Choroid plexus epithelial cell (primary cell): ENCODE data around the gene MAMLD1.

Source experiments
- DNase-seq: peaks from one replicate; pipeline ENCODE4 v3.0.0-alpha.2; 2010; ENCODE audit warnings: low read depth
- H3K4me3 ChIP-seq: 2 replicates; pipeline ENCODE4 v1.5.1; 2011; ENCODE audit warnings: low read depth, mild to moderate bottlenecking, control low read depth, low read length, moderate library complexity
- CTCF ChIP-seq: conservative IDR thresholded peaks from 2 replicates; pipeline ENCODE4 v1.5.1; 2011; ENCODE audit warnings: low read depth, mild to moderate bottlenecking, control low read depth, inconsistent platforms, low read length, moderate library complexity

The MAMLD1 gene

GRCh38 chrX:150362599-150363481, at the start of gene MAMLD1:
Gene MAMLD1 (plus strand): TSS chrX:150363317. CDS start chrX:150445517, 82,200 bp downstream.
- DNase-seq: peak; percentile 82
- TF ChIP-seq CTCF: peak; percentile 21
- H3K4me3 ChIP-seq: peak within 1 kb of the TSS; percentile 69

GRCh38 chrX:150313514-150313913, 49.6 kb upstream of the MAMLD1 start:
- no peak for TF ChIP-seq CTCF
- no peak for DNase-seq
- H3K4me3 ChIP-seq: no peak overlapping the region

GRCh38 chrX:150314186-150314585, 48.9 kb upstream of the MAMLD1 start:
- no peak for TF ChIP-seq CTCF

GRCh38 chrX:150316564-150316963, 46.6 kb upstream of the MAMLD1 start:
- DNase-seq: no peak
- no peak overlapping the region for H3K4me3 ChIP-seq
- no peak for TF ChIP-seq CTCF

More at GRCh38 chrX:150314186-150314585, 48.9 kb upstream of the MAMLD1 start:
- H3K4me3 ChIP-seq: no peak overlapping the region
- no peak for DNase-seq

- no peak overlapping the region for H3K4me3 ChIP-seq
- no peak for TF ChIP-seq CTCF
- no peak for DNase-seq
These were observed 40.1 kb upstream of the MAMLD1 start for GRCh38 chrX:150323020-150323419.

- DNase-seq: peak; percentile 88
- H3K4me3 ChIP-seq: no peak overlapping the region
- no peak for TF ChIP-seq CTCF
These were observed 38.9 kb upstream of the MAMLD1 start for GRCh38 chrX:150324035-150324728.
